Panc1 (cell line): ENCODE measurements around the gene ATXN7L2. TPM values are rescaled to one million over a fixed set of nuclear protein-coding genes. Genes with fewer than 3 reads are reported as not detected.

Experiments
- ATAC-seq: fragments of 200-7000 bp; cut with Tn5 transposase; 2 replicates; pipeline ENCODE4 v1.9.1; 2020; ENCODE audit warnings: mild to moderate bottlenecking, moderate library complexity
- BruUV-seq: library from RNA; stranded (reverse); fragments of 400-500 nt; replicated peaks from 2 replicates; lab custom pipeline; 2021; lab: Mats Ljungman, UMichigan
- CTCF ChIA-PET: fragments of 300-600 bp; sonication (Branson Sonifier 250); formaldehyde crosslinking; loops from one replicate; lab custom pipeline; 2022; ENCODE audit warnings: antibody characterized with exemption; lab: Charles Lee
- POLR2A ChIA-PET: fragments of 300-600 bp; sonication (Branson Sonifier 250); formaldehyde crosslinking; loops from one replicate; lab custom pipeline; 2022; ENCODE audit warnings: antibody characterized with exemption; lab: Charles Lee
- DNase-seq: peaks from one replicate; pipeline ENCODE4 v3.0.0-alpha.2; 2010; ENCODE audit warnings: low read depth, low spot score
- H3K27ac ChIP-seq: 2 replicates; pipeline ENCODE4 v1.5.1; 2011; ENCODE audit warnings: mild to moderate bottlenecking, low read length, inconsistent platforms
- H3K27me3 ChIP-seq: fragments of 200-500 bp; sonication (Bioruptor generic); 2 replicates; pipeline ENCODE4 v1.6.0; 2014; ENCODE audit warnings: low read length, inconsistent platforms; ENCODE audit not compliant: control insufficient read depth, insufficient read depth
- H3K36me3 ChIP-seq: fragments of 200-500 bp; sonication (Bioruptor generic); 2 replicates; pipeline ENCODE4 v1.5.1; 2014; ENCODE audit warnings: inconsistent platforms, mild to moderate bottlenecking, low read length, moderate library complexity; ENCODE audit not compliant: control insufficient read depth, insufficient read depth
- H3K4me1 ChIP-seq: 2 replicates; pipeline ENCODE4 v1.5.1; 2011; ENCODE audit warnings: inconsistent platforms, mild to moderate bottlenecking, low read length, moderate library complexity; ENCODE audit not compliant: control insufficient read depth, insufficient read depth
- H3K4me3 ChIP-seq, 2 experiments: 2 replicates each; pipeline ENCODE4 v1.5.1; 2011 to 2012; ENCODE audit warnings: low read depth in 2 of 2, low read length in 2 of 2, mild to moderate bottlenecking in 2 of 2, inconsistent platforms in 1 of 2, moderate library complexity in 1 of 2
- H3K9me3 ChIP-seq: fragments of 200-500 bp; sonication (Bioruptor generic); 2 replicates; pipeline ENCODE4 v1.5.1; 2014; ENCODE audit warnings: low read depth, mild to moderate bottlenecking, inconsistent platforms, low read length, moderate library complexity; ENCODE audit not compliant: control insufficient read depth, insufficient read depth
- POLR2AphosphoS5 ChIP-seq: IDR thresholded peaks from 2 replicates; pipeline ENCODE4 v1.6.1; 2012; ENCODE audit warnings: mild to moderate bottlenecking, low read depth, low read length, moderate library complexity
- SIN3A ChIP-seq: IDR thresholded peaks from 2 replicates; pipeline ENCODE4 v1.6.1; 2012; ENCODE audit warnings: low read depth, mild to moderate bottlenecking, low read length, moderate library complexity, borderline replicate concordance; ENCODE audit not compliant: insufficient read depth
- TCF7L2 ChIP-seq: IDR thresholded peaks from 2 replicates; pipeline ENCODE4 v1.6.1; 2011; ENCODE audit warnings: mild to moderate bottlenecking, low read depth, low read length, inconsistent platforms
- in situ Hi-C: cut with HindIII; loops from 2 replicates; pipeline ENCODE4 v1.10.0; 2016; ENCODE audit warnings: low sequenced_read_pairs, low pct_unique_long_range_greater_than_20kb
- intact Hi-C: fragments of 100-400 bp; cut with micrococcal nuclease; formaldehyde crosslinking; loops from one replicate; pipeline ENCODE4 v1.10.0; 2022; ENCODE audit not compliant: unreplicated experiment
- total RNA-seq: library from RNA; stranded (reverse); gene quantifications from one replicate; pipeline ENCODE4 v1.2.1, GENCODE V29; 2021; ENCODE audit not compliant: unreplicated experiment
- TF ChIP-seq, protein P1 (sequence below), 2 experiments: IDR thresholded peaks; 2 replicates each; pipeline ENCODE4 v1.6.1; 2011 to 2012; ENCODE audit warnings: low read depth in 2 of 2, control low read depth in 1 of 2, low read length in 1 of 2, mild to moderate bottlenecking in 1 of 2, moderate library complexity in 1 of 2; ENCODE audit not compliant: insufficient read depth in 1 of 2
- TF ChIP-seq, protein P2 (sequence below): fragments of 450-650 bp; IDR thresholded peaks from 2 replicates; pipeline ENCODE4 v1.5.1; 2017; ENCODE audit warnings: mild to moderate bottlenecking

Gene ATXN7L2
- total RNA-seq, 1 experiment from 2014 or later, result 4.9 TPM

DNA sequence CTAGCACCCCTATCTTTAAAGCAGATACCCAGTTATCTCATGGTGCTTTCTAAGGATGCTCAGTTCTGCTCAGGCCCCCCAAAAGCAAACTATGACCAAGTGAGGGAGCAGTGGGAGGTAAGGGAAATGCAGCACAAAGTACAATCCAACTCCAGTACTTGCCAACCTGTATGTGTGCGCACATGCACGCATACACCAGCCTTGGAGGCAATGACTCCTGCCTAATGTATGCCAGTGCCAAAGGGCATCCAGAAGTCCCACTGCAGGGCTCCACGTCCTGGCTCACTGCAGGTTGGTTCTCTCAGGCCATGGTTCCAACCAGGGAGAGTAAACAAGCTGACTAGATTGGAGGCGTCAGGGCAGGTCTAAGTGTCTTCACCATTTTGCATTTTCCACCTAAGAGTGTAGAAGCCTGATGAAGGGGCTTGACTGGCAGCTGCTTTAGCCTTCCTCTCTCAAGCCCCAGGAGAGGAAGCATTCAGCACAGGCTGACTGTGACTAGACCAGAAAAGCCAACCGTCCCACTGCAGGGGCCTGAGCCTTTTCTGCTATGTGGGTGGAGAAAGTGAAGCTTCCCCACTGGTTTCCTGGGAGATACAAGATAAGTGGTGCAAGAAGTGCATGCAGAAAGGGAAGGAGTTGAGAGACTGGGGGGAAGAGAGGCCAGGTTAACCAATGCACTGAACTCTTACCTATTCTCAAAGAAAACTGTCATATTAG, 18.1 kb downstream of the ATXN7L2 start:
- in situ Hi-C loops, result no loop called here
- intact Hi-C loops, result no loop called here
- BruUV-seq, result no TSS peak
- no peak for TF ChIP-seq TCF7L2
- Histone ChIP-seq H3K36me3 (no peaks in the 10 kb centered on the region), H3K27ac (no peak overlapping the region), H3K4me3 (no peak overlapping the region), H3K9me3 (no peaks in the 10 kb centered on the region), H3K4me1 (no peaks in the 10 kb centered on the region), H3K27me3 (no peaks in the 10 kb centered on the region)
- no peak for ATAC-seq
- POLR2A ChIA-PET, result no interaction called here
- CTCF ChIA-PET, result no interaction called here
- DNase-seq, result no peak

DNA sequence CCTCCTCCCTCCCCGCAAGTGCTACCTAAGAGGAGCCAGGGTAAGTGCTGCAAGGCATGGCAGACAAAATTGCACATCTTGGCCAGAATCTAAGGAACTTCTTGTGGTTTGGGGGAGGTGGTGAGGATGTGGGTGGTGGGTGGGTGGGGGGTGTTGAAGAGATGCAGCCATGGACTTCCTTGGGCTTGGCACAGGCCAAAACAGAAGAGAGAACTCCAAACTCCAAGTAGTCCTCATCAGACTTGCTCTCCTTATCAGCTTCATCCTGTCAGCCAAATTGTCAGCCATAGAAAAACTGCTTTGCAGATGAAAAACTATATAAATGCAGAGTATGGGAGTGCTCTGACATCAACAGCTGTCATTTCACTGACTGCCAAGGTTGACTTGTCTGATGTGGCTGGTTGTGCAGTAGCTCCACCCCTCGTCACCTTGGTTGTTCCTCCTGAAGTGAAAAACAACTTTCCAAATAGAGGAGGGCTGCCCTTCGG, 18.7 kb downstream of the ATXN7L2 start:
- no peak overlapping the region for H3K4me3 ChIP-seq
- TF ChIP-seq SIN3A (no peak), POLR2AphosphoS5 (no peak), TCF7L2 (no peak)
- TF ChIP-seq, protein P1, sequence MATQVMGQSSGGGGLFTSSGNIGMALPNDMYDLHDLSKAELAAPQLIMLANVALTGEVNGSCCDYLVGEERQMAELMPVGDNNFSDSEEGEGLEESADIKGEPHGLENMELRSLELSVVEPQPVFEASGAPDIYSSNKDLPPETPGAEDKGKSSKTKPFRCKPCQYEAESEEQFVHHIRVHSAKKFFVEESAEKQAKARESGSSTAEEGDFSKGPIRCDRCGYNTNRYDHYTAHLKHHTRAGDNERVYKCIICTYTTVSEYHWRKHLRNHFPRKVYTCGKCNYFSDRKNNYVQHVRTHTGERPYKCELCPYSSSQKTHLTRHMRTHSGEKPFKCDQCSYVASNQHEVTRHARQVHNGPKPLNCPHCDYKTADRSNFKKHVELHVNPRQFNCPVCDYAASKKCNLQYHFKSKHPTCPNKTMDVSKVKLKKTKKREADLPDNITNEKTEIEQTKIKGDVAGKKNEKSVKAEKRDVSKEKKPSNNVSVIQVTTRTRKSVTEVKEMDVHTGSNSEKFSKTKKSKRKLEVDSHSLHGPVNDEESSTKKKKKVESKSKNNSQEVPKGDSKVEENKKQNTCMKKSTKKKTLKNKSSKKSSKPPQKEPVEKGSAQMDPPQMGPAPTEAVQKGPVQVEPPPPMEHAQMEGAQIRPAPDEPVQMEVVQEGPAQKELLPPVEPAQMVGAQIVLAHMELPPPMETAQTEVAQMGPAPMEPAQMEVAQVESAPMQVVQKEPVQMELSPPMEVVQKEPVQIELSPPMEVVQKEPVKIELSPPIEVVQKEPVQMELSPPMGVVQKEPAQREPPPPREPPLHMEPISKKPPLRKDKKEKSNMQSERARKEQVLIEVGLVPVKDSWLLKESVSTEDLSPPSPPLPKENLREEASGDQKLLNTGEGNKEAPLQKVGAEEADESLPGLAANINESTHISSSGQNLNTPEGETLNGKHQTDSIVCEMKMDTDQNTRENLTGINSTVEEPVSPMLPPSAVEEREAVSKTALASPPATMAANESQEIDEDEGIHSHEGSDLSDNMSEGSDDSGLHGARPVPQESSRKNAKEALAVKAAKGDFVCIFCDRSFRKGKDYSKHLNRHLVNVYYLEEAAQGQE (IDR thresholded peaks at IDR 0.05; ENCODE audit: insufficient read depth in 1 of 2, low read depth in 2 of 2, low read length in 1 of 2), result no peak
- TF ChIP-seq, protein P2, sequence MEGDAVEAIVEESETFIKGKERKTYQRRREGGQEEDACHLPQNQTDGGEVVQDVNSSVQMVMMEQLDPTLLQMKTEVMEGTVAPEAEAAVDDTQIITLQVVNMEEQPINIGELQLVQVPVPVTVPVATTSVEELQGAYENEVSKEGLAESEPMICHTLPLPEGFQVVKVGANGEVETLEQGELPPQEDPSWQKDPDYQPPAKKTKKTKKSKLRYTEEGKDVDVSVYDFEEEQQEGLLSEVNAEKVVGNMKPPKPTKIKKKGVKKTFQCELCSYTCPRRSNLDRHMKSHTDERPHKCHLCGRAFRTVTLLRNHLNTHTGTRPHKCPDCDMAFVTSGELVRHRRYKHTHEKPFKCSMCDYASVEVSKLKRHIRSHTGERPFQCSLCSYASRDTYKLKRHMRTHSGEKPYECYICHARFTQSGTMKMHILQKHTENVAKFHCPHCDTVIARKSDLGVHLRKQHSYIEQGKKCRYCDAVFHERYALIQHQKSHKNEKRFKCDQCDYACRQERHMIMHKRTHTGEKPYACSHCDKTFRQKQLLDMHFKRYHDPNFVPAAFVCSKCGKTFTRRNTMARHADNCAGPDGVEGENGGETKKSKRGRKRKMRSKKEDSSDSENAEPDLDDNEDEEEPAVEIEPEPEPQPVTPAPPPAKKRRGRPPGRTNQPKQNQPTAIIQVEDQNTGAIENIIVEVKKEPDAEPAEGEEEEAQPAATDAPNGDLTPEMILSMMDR, result no peak
- BruUV-seq, result no TSS peak
- ChIA-PET POLR2A (no interaction called here), CTCF (no interaction called here)
- no peaks in the 10 kb centered on the region for H3K9me3 ChIP-seq
- in situ Hi-C loops, result no loop called here
- H3K36me3 ChIP-seq, result no peaks in the 10 kb centered on the region
- ATAC-seq, result no peak
- intact Hi-C loops, result no loop called here
- no peaks in the 10 kb centered on the region for H3K4me1 ChIP-seq
- DNase-seq, result no peak
- no peak overlapping the region for H3K27ac ChIP-seq
- H3K27me3 ChIP-seq, result no peaks in the 10 kb centered on the region

DNA sequence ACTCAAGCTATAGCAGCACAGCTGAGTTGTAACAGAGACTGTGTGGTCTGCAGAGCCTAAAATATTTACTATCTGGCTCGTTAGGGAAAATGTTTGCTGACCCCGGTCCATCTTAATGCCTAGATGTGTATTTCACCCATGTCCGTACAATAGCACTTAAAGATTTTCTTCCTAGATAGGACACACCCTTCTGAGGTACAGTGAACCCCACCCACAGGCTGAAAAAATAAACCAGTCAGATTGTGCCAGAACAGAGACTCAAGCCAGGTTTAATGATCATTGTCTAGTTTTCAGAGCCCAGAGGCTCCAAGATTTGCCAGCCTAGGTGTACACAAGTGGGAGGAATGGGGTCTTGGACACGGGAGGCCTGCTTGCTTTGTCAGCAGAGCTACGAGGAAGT, 20.2 kb downstream of the ATXN7L2 start:
- DNase-seq (no peak), ATAC-seq (no peak)
- TF ChIP-seq, protein P1 (IDR thresholded peaks at IDR 0.05; ENCODE audit: insufficient read depth in 1 of 2, low read depth in 2 of 2, low read length in 1 of 2), result no peak
- no peak for TF ChIP-seq POLR2AphosphoS5
- no peak for TF ChIP-seq TCF7L2
- no peak for TF ChIP-seq SIN3A
- TF ChIP-seq, protein P2, result no peak
- in situ Hi-C loops (no loop called here), intact Hi-C loops (no loop called here)
- ChIA-PET POLR2A (no interaction called here), CTCF (interaction anchor here (0.6 kb wide), 1 partner anchor 10 kb away, joined by 3 read pairs; the partner anchor contains the start of gene CYB561D1)
- no peaks in the 10 kb centered on the region for H3K36me3 ChIP-seq
- no peaks in the 10 kb centered on the region for H3K9me3 ChIP-seq
- no peak overlapping the region for H3K27ac ChIP-seq
- no peaks in the 10 kb centered on the region for H3K27me3 ChIP-seq
- no TSS peak for BruUV-seq
- no peak overlapping the region for H3K4me3 ChIP-seq
- no peaks in the 10 kb centered on the region for H3K4me1 ChIP-seq
